Lower leg skin (tissue), 3 donors: ENCODE results near the gene ZKSCAN2.

ENCODE experiments used
- CTCF ChIP-seq, 3 donors: fragments of 450-650 bp; IDR thresholded peaks; one replicate each; pipeline ENCODE4 v1.5.1; 2016; ENCODE audit warnings: antibody characterized with exemption in 3 of 3, mild to moderate bottlenecking in 3 of 3, moderate library complexity in 2 of 3
- POLR2A ChIP-seq, 2 donors: fragments of 450-650 bp; IDR thresholded peaks; one replicate each; pipeline ENCODE4 v1.6.1; 2016 to 2017; ENCODE audit warnings: antibody characterized with exemption in 2 of 2, mild to moderate bottlenecking in 1 of 2, moderate library complexity in 1 of 2

GRCh38 chr16:25269879-25270278 lies 12.2 kb upstream of the ZKSCAN2 start:
- TF ChIP-seq CTCF (IDR thresholded peaks at IDR 0.05) (no peak), POLR2A (IDR thresholded peaks at IDR 0.05) (no peak)
